CD4-positive, alpha-beta T cell (primary cell): ENCODE measurements around the gene BFAR. TPM values are rescaled to one million over a fixed set of nuclear protein-coding genes. Genes with fewer than 3 reads are reported as not detected.
"Not testable (repeated sequence)": the region's sequence is repeated elsewhere in the genome, so short reads cannot be mapped to it uniquely, and the experiment has no call there.

ENCODE experiments used
- ATAC-seq: fragments of 200-7000 bp; cut with Tn5 transposase; one replicate; pipeline ENCODE4 v1.10.0; 2022; ENCODE audit warnings: mild to moderate bottlenecking; ENCODE audit not compliant: poor library complexity
- CTCF ChIA-PET: fragments of 350-600 bp; sonication (Branson Sonifier 250); formaldehyde crosslinking; loops from one replicate; lab custom pipeline; 2021; ENCODE audit warnings: antibody characterized with exemption, inconsistent platforms; lab: Charles Lee
- POLR2A ChIA-PET: fragments of 350-600 bp; sonication (Branson Sonifier 250); formaldehyde crosslinking; loops from one replicate; lab custom pipeline; 2021; ENCODE audit warnings: antibody characterized with exemption, inconsistent platforms; lab: Charles Lee
- DNase-seq, 14 experiments: peaks; one replicate each; pipeline ENCODE4 v3.0.0-alpha.2; 2013 to 2020; ENCODE audit warnings: mixed read lengths in 2 of 14
- H3K27ac ChIP-seq, 2 donors: one replicate each; pipeline versions ENCODE4 v1.5.1 to v1.7.0; 2013; ENCODE audit warnings: low read length in 2 of 2, low read depth in 1 of 2, mild to moderate bottlenecking in 1 of 2
- H3K27me3 ChIP-seq, 2 experiments: 1 replicate in 1 of 2; 2 replicates in 1 of 2; pipeline versions ENCODE4 v1.6.1 to v1.7.0; 2013; ENCODE audit warnings: low read length in 2 of 2, control low read depth in 1 of 2, mild to moderate bottlenecking in 1 of 2, moderate library complexity in 1 of 2; ENCODE audit not compliant: insufficient read depth in 2 of 2, control insufficient read depth in 1 of 2
- H3K36me3 ChIP-seq: one replicate; pipeline ENCODE4 v1.6.1; 2013; ENCODE audit warnings: low read length, control low read depth; ENCODE audit not compliant: insufficient read depth
- H3K4me1 ChIP-seq: one replicate; pipeline ENCODE4 v1.6.1; 2013; ENCODE audit warnings: low read length, control low read depth; ENCODE audit not compliant: insufficient read depth
- H3K4me3 ChIP-seq: one replicate; pipeline ENCODE4 v1.5.1; 2013; ENCODE audit warnings: mild to moderate bottlenecking, low read length, moderate library complexity
- H3K9me3 ChIP-seq, 2 experiments: 1 replicate in 1 of 2; 2 replicates in 1 of 2; pipeline versions ENCODE4 v1.6.1 to v1.7.0; 2013; ENCODE audit warnings: low read length in 2 of 2, mild to moderate bottlenecking in 2 of 2, control low read depth in 1 of 2, moderate library complexity in 1 of 2; ENCODE audit not compliant: control insufficient read depth in 1 of 2, insufficient read depth in 1 of 2
- H3K27ac Mint-ChIP-seq: one replicate; pipeline ENCODE4 v1.8.0; 2020; ENCODE audit warnings: mixed read lengths
- H3K27me3 Mint-ChIP-seq: one replicate; pipeline ENCODE4 v1.8.0; 2021; ENCODE audit warnings: mixed read lengths
- H3K36me3 Mint-ChIP-seq: one replicate; pipeline ENCODE4 v1.8.0; 2021; ENCODE audit warnings: low read depth, mixed read lengths
- H3K4me1 Mint-ChIP-seq: one replicate; pipeline ENCODE4 v1.8.0; 2021; ENCODE audit warnings: low read depth, mixed read lengths
- H3K4me3 Mint-ChIP-seq: one replicate; pipeline ENCODE4 v1.8.0; 2020; ENCODE audit warnings: mild to moderate bottlenecking, mixed read lengths
- H3K9me3 Mint-ChIP-seq: one replicate; pipeline ENCODE4 v1.8.0; 2020; ENCODE audit warnings: mixed read lengths
- CTCF ChIP-seq: fragments of 200-600 bp; IDR thresholded peaks from one replicate; pipeline ENCODE4 v1.8.0; 2022; ENCODE audit warnings: antibody characterized with exemption, mild to moderate bottlenecking
- intact Hi-C, 2 experiments: fragments of 100-400 bp; cut with DNase I in 1 of 2; cut with micrococcal nuclease in 1 of 2; formaldehyde crosslinking; loops; one replicate each; pipeline versions ENCODE4 v1.15.1 to v1.9.0; 2023 to 2025; cut with DNase I, micrococcal nuclease
- total RNA-seq, 174 experiments: library from RNA in 2 of 174; stranded (reverse) in 2 of 174; gene quantifications; one replicate each; pipeline ENCODE4 v1.2.3 and lab custom pipeline; 2021 to 2026

Gene BFAR
- total RNA-seq, 2 experiments from 2014 or later = 36.9 to 37.6 TPM

- no peak for ATAC-seq
- peak overlapping the region; percentile 100 for H3K4me3 Mint-ChIP-seq
- H3K27me3 Mint-ChIP-seq = no peaks in the 10 kb centered on the region
- CTCF ChIA-PET = interaction anchor here (0.7 to 1.0 kb wide), 3 partner anchors 9 to 715 kb away, joined by 3 read pairs; no protein-coding TSS in a partner anchor
- H3K9me3 Mint-ChIP-seq = peaks cover 3% of the 10 kb centered on the region
- no peak for DNase-seq
- Histone ChIP-seq H3K27me3 (no peaks in the 10 kb centered on the region), H3K9me3 (no peaks in the 10 kb centered on the region), H3K4me3 (peak overlapping the region; percentile 98), H3K36me3 (peaks cover 6% of the 10 kb centered on the region), H3K27ac (peak overlapping the region in 1 of 2 donors; percentile 92), H3K4me1 (peaks cover 59% of the 10 kb centered on the region)
- intact Hi-C loops = loop anchor here in 1 of 2 experiments (5.0 to 10.0 kb wide), 4 partner anchors 350 to 1010 kb away; partner anchors contain the start of genes MARF1, MRTFB and NTAN1
- POLR2A ChIA-PET = interaction anchor here (1.1 to 2.7 kb wide), 3 partner anchors 10 to 714 kb away, joined by 4 to 7 read pairs (median 4); partner anchors contain the start of gene ERCC4
- H3K36me3 Mint-ChIP-seq = peaks cover 55% of the 10 kb centered on the region
- H3K4me1 Mint-ChIP-seq = peaks cover 52% of the 10 kb centered on the region
- TF ChIP-seq CTCF = no peak
- peak overlapping the region; percentile 93 for H3K27ac Mint-ChIP-seq
Measured at GRCh38 chr16:14634389-14634725, 1.6 kb downstream of the BFAR start.

- POLR2A ChIA-PET = interaction anchor here (2.7 kb wide), 1 partner anchor 716 kb away, joined by 7 read pairs; the partner anchor contains the start of gene ERCC4
Measured at GRCh38 chr16:14635395-14636165, 2.8 kb downstream of the BFAR start.

GRCh38 chr16:14636179-14636950, 3.6 kb downstream of the BFAR start:
- H3K9me3 ChIP-seq, ATAC-seq, H3K4me3 ChIP-seq, DNase-seq, H3K9me3 Mint-ChIP-seq, CTCF ChIA-PET, POLR2A ChIA-PET, H3K27ac ChIP-seq, H3K27me3 ChIP-seq, H3K27me3 Mint-ChIP-seq: not testable (repeated sequence)
- intact Hi-C loops = loop anchor here in 1 of 2 experiments (5.0 to 10.0 kb wide), 4 partner anchors 352 to 1008 kb away; partner anchors contain the start of genes ERCC4, MARF1 and NTAN1
- H3K36me3 ChIP-seq = peaks cover 13% of the 10 kb centered on the region
- H3K4me1 ChIP-seq = peaks cover 41% of the 10 kb centered on the region
- Mint-ChIP-seq H3K36me3 (peaks cover 67% of the 10 kb centered on the region), H3K4me3 (peak overlapping the region; percentile 62), H3K4me1 (peaks cover 59% of the 10 kb centered on the region), H3K27ac (peak overlapping the region; percentile 93)

More at GRCh38 chr16:14635395-14636165, 2.8 kb downstream of the BFAR start:
- DNase-seq (no peak), ATAC-seq (no peak)
- Mint-ChIP-seq H3K4me1 (peaks cover 53% of the 10 kb centered on the region), H3K9me3 (no peaks in the 10 kb centered on the region), H3K36me3 (peaks cover 60% of the 10 kb centered on the region), H3K27me3 (no peaks in the 10 kb centered on the region), H3K27ac (peak overlapping the region; percentile 93), H3K4me3 (peak overlapping the region; percentile 62)
- no peaks in the 10 kb centered on the region for H3K27me3 ChIP-seq
- H3K9me3 ChIP-seq = no peaks in the 10 kb centered on the region
- intact Hi-C loops = loop anchor here in 1 of 2 experiments (5.0 to 10.0 kb wide), 4 partner anchors 351 to 1009 kb away; partner anchors contain the start of genes ERCC4, MARF1 and NTAN1
- no peak overlapping the region for H3K4me3 ChIP-seq
- CTCF ChIA-PET = no interaction called here
- H3K27ac ChIP-seq = no peak overlapping the region
- H3K36me3 ChIP-seq = peaks cover 12% of the 10 kb centered on the region
- peaks cover 49% of the 10 kb centered on the region for H3K4me1 ChIP-seq
- TF ChIP-seq CTCF = no peak

- Mint-ChIP-seq H3K36me3 (peaks cover 69% of the 10 kb centered on the region), H3K27ac (peak overlapping the region; percentile 93), H3K4me1 (peaks cover 61% of the 10 kb centered on the region)
- POLR2A ChIA-PET, H3K9me3 ChIP-seq, ATAC-seq, CTCF ChIA-PET, H3K27me3 ChIP-seq, DNase-seq, H3K4me3 Mint-ChIP-seq, H3K27ac ChIP-seq, H3K9me3 Mint-ChIP-seq, H3K27me3 Mint-ChIP-seq, H3K4me3 ChIP-seq: not testable (repeated sequence)
- peaks cover 16% of the 10 kb centered on the region for H3K36me3 ChIP-seq
- intact Hi-C loops = loop anchor here in 1 of 2 experiments (5.0 to 10.0 kb wide), 4 partner anchors 352 to 1008 kb away; partner anchors contain the start of genes ERCC4, MARF1 and NTAN1
- peaks cover 38% of the 10 kb centered on the region for H3K4me1 ChIP-seq
Measured at GRCh38 chr16:14636951-14637240, 4.1 kb downstream of the BFAR start.
